Measurements from ENCODE around the gene PFDN4.

- no peak for TF ChIP-seq CTCF (IDR thresholded peaks at IDR 0.05)
- no peak for TF ChIP-seq POLR2A (IDR thresholded peaks at IDR 0.05)
Observed at GRCh38 chr20:54212871-54213270, 5.0 kb downstream of the PFDN4 start.
